HG02588 (cell line): ENCODE data around the gene FUT8.
A peak's percentile ranks its signal among the peaks of the same experiment; 100 is the strongest.
"Not testable (repeated sequence)": the region's sequence is repeated elsewhere in the genome, so short reads cannot be mapped to it uniquely, and the experiment has no call there.

ENCODE experiments used
- ATAC-seq: cut with Tn5 transposase; IDR thresholded peaks from one replicate; pipeline ENCODE4 v1.9.1; 2021; ENCODE audit warnings: mild to moderate bottlenecking, moderate library complexity; ENCODE audit not compliant: unreplicated experiment

Gene FUT8

DNA sequence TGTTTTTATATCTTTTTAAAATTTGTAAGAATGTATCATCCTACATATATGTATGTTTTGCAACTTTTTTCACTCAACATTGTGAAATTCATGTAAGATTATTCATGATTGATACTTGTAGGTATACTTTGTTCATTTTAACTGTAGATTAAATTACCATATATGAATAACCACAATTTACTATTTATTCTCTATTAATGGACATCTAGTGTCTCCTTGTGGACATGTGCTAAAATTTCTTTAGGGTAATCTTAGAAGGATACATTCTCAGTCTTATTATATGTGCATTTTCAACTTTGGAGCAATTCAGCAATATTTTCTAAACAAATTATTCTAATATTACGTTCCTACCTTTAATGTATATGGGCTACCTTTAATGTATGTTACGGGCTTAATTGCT, 192.4 kb downstream of the FUT8 start:
- no peak for ATAC-seq

DNA sequence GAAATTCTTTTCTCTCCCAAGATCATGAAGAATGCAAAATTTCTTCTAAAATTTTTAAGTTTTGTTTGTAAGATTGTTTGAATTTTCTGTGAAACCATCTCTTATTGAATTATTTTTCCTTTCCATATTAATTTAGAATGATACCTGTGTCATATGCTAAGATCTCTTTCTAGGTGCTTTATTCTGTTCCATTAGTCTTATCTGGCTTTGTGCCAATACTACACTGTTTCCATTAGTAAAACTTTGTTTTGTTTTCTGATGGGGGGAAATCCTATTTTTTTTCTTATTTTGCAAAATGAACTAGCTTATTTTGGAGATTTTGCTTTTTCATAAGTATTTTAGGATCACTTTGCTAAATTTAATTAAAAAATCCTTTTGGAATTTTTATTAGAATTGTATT, 193.9 kb downstream of the FUT8 start:
- no peak for ATAC-seq

DNA sequence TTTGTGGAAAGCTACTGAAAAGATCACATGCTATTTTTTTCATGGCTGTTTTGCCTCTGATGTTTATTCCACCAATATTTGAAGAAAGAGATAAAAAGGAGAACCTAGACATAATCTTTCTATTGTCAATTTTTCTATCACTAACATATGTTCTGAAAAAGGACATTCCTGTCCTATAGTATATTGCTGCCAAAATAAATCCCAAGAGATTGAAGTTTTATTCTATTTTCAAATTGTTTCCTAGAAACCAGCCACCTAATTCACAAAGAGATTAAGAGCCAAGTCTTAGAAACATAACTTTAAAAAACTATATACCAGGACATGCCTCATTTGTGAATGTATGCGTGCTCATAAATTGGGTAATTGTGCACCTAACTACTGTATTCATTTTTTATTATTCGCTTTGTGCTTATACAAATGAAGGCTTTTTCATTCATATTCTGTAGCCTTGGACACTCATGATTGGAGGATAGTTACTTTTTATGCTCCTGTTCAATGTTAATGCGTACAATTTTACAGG, 200.7 kb downstream of the FUT8 start:
- no peak for ATAC-seq

DNA sequence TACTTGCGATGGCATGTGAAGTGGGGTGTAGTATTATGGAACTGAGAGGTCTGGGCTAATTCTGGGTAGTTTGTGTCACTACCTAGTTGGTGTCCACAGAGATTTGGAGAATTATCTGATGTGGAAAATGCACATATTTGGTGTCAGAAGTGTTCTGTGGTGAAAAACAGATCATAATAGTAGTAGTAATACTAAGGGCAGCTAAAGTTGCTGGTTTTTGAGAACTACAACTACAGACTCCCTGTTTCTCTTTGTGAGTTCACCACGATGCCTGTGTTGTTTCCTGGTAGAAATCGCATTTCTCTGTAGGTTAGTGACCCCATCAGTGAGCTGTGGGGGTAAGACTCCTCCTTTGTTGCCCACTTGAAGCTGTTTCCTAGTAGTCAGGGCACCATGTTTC, 206.5 kb downstream of the FUT8 start:
- no peak for ATAC-seq

DNA sequence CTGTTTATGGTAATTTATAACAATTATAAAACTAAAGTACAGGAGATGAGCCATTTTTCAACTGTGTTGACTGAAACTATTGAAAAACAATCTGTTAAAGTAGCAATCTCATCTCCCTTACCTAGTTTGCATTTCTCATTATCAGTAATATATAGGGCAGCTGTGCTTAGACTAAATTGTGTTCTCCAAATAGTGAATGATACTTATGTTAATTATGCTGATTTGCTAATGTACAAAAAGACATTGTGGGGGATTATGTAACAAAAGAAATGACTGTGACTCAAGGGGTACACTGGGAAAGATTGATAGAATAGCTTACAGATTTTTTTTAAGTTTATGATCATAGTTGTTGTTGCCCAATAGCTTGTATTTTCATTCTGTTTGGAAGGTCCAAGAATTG, 207.7 kb downstream of the FUT8 start:
- ATAC-seq = no peak

DNA sequence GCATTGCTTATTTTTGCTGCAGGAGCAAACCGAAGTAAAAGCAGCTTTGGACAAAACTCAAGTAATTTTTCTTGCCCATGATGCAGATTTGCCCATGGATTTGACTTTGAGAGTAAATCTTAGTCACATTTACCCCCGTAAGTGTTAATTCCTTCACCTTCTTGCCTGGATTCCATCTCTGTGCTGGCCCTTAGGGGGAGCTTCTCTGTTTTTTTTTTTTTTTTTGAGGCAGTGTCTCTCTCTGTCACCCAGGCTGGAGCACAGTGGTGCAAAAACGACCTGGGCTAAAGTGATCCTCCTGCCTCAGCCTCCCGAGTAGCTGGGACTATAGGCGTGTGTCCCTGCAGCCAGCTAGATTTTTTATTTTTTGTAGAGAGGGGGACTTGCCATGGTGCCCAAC, 210.2 kb downstream of the FUT8 start:
- no peak for ATAC-seq

DNA sequence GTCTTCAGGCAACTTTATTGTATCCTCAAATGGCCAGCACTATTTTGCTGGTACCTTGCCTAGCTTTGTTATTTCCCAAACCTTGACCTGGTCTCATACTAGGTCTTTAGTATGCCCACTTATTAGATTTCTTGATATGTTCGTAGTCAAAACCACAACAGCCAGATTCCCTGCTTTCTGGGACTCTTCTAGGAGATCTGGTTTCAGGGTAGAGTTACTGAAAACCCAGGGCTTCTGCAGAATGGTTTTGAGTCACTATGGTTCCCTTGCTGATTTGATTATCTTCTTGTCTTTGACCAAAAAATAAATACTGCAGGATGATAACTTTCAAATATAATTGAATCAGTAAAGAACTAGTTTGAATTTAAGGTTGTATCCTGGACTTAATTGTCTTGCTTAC, 211.2 kb downstream of the FUT8 start:
- no peak for ATAC-seq

DNA sequence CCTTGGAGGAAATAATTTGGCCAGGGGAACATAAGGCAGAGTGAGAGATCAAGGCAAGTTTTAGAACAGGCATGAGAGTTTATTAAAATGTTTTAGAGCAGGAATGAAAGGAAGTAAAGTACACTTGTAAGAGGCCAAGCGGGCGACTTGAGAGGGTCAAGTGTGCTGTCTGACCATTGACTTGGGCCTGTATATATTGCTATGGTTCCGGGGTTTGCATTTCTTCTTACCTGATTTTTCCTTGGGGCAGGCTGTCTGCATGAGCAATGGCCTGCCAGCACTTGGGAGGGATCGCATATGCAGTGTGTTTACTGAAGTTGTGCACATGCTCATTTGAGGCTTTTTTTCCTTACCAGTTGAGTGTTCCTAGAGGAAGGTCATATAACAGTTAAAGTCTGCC, 214.8 kb downstream of the FUT8 start:
- no peak for ATAC-seq

DNA sequence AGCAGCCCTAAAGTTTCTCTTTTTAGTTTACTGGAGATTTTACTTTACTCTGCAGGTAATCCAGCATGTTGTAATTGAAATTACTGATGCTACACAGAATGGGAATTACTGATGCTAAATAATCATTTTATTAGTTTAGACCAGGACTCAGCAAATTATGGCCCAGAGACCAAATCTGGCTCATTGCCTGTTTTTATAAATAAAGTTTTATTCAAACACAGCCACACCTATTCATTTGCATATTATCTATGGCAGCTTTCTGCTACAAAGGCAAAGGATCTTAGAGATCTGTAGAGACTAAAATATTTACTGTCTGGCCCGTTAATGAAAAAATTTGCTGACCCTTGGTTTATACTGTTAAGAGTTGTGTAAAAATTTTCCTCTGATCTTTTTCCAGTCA, 216.1 kb downstream of the FUT8 start:
- ATAC-seq = no peak

DNA sequence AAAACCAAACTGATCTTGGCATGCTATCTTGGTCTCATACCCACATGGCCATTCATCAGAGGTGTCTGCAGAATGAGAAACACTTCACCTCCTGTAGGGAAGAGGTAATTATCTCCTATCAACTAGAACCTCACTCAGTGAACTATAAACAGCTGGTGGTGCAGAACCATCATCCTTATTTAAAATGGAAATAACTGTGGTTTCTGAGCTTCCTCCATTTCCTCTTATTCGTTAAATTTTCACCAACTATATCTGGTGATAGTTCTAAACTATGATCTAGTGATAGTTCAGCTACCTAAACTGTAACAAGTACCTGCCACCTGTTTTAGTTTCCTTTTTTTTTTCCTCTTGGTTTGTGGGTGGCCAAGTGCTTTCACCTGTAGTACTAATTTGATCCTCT, 218.5 kb downstream of the FUT8 start:
- ATAC-seq = no peak

DNA sequence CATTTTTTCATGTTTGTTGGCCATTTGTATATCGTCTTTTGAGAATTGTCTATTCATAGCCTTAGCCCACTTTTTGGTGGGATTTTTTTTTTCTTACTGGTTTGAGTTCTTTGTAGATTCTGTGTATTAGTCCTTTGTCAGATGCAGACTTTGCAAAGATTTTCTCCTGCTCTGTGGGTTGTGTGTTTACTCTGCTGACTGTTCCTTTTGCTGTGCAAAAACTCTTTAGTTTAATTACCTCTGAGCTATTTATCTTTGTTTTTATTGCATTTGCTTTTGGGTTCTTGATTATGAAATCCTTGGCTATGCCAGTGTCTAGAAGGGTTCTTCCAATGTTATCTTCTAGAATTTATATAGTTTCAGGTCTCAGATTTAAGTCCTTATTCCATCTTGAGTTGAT, 220.0 kb downstream of the FUT8 start:
- no peak for ATAC-seq

DNA sequence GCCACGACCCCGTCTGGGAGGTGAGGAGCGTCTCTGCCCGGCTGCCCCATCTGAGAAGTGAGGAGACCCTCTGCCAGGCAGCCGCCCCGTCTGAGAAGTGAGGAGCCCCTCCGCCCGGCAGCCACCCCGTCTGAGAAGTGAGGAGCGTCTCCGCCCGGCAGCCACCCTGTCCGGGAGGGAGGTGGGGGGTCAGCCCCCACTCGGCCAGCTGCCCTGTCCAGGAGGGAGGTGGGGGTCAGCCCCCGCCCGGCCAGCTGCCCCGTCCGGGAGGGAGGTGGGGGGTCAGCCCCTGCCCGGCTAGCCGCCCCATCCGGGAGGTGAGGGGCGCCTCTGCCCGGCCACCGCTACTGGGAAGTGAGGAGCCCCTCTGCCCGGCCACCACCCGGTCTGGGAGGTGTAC, 221.1 kb downstream of the FUT8 start:
- not testable (repeated sequence) for ATAC-seq

DNA sequence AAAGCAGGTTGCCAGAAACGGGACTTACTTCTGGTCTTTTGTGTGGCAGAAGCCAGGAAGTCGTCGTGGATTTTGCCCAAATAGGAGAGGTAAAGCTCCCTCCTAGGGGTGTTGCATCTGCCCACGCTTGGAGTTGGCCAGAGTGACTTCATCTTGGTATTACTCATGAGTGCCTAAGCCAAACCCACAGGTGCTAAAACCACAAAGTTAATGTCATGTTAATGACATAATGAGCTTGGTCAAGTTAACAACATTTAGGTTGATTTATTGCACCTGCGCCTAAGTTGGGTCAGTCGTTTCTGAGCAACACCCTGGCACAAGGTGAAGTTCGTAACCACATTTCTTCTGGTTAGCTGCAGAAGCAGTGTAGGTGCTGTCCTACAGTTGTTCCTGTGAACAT, 225.2 kb downstream of the FUT8 start:
- ATAC-seq = peak; percentile 55

DNA sequence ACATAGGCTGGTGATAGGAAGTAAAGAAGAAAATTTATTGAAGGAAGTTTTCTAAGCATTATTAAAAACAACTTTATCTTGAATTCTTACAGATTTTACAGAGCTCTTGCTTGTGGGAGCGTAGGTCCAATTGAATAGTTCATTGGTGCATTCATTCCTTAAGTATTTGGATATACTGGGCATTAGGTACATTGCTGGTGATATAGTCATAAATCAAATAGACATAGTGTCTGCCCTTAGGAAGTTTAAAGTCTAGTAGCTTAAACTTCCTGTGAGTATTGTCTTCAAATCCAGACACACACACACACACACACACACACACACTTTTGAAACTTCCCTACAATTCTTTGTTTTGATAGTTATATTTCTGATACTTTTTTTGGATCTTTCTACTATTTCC, 226.7 kb downstream of the FUT8 start:
- no peak for ATAC-seq

DNA sequence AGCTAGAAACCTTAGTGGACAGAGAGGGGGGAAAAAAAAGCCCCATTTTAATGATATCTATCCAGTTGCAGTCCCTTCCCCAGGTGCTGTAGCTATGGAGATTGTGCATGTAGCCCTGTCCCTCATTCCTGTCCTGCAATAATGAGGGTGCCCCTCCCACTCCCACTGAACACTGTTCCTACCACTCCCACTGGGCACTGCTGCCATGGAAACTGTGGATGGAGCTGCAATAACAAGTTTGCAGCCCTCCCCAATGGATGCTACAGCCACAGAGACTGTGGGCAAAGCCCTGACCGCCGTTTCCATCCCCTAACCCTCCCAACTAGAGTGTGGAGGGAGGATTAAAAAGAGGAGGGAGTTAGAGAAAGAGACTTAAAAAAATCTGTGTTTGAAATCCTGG, 238.3 kb downstream of the FUT8 start:
- ATAC-seq = no peak

DNA sequence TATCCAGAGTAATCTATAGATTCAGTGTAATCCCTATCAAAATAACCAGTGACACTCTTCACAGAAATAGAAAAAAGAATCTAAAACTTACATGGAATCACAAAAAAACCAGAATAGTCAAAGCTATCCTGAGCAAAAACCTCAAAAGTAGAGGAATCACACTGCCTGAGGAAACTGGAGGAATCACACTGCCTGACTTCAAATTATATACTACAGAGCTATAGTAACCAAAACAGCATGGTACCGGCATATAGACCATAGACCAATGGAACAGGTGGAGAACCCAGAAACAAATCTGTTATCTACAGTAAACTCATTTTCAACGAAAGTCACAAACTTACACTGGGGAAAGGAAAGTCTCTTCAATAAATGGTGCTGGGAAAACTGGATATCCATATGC, 244.0 kb downstream of the FUT8 start:
- no peak for ATAC-seq

DNA sequence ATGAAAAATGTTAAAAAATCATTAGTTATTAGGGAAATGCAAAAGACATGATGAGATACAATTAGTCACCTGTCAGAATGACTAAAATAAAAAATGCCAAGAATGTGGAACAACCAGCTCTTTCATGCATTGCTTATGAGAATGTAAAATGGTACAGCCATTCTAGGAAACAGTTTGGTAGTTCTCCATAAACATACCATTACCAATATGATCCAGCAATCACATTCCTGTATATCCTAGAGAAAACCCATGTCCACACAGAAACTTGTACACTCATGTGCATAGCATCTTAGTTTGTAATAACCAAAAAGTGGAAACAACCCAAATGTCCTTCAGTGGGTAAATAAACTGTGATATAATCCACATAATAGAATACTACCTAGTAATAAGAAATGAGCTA, 245.7 kb downstream of the FUT8 start:
- no peak for ATAC-seq

DNA sequence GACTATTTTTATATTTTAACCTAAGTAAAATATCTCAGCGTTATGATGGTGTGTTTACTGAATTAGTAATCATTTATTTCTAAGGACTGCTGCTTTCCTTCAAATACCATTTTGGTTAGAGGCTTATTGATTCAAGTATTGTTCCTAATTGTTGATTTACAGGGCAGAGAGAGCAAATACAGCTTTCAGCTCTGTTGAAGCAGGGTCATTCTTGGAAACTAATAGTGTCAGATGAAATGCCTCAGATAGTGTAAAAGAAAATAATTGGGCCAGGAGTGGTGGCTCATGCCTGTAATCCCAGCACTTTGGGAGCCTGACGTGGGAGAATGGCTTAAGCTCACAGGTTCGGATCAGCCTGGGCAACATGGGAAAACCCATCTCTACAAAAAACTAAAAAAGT, 249.3 kb downstream of the FUT8 start:
- no peak for ATAC-seq

DNA sequence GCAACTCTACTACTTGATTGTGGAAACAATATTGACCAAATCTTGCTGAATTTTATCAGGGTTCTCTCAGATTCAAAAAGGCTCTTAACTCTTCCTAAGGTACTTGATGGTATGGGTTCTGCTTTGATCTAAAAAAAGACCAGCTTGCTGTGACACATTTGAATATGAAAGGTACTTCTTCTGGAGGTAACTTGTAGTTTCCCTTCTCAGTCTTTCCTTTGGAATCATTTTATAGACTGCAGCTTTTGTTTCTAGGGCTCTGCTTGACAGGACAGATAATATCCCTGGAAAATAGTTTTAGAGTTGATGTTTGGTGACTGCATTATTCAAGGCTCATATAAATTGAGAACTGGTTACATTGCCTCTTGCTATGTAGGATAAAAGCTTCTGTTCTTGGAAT, 251.9 kb downstream of the FUT8 start:
- no peak for ATAC-seq

DNA sequence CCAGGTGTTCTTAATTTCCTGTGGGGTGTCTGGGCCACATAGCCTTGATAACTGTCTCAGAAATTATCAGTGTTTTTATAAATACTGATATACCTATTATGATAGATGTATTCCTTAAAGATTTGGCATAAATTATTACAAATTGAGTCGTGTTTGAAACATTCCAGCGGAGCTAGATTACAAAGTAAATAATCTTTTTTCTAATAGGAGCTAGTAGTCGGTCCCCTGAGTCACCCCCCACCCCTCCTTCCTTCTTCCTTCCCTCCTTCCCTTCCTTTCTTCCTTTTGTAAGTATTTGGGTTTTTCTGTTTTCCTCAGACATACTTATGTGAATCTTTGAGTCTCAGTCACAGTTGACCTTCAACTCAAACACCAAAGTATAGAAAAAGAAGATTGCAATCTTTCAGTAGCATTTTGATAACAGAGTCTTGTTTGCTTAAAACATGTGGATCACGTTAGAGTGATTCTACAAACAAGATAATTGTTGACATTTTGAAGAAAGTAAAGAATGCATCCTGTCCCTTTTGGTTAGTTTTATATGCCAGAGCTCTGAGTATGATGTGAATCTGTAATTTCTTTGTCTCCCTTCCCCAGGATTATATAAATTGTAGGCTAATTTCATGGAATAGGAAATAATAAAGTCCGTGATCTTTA, 264.0 kb downstream of the FUT8 start:
- no peak for ATAC-seq

DNA sequence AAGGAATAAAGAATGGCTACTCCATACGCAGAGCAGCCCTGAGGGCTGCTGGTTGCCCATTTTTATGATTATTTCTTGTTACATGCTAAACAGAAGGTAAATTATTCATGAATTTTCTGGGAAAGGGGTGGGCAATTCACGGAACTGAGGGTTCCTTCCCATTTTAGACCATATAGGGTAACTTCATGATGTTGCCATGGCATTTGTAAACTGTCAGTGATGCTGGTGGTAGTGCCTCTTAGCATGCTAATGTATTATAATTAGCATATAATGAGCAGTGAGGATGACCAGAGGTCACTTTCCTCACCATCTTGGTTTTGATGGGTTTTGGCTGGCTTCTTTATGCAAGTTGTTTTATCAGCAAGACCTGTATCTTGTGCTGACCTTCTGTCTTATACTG, 273.0 kb downstream of the FUT8 start:
- ATAC-seq = no peak

DNA sequence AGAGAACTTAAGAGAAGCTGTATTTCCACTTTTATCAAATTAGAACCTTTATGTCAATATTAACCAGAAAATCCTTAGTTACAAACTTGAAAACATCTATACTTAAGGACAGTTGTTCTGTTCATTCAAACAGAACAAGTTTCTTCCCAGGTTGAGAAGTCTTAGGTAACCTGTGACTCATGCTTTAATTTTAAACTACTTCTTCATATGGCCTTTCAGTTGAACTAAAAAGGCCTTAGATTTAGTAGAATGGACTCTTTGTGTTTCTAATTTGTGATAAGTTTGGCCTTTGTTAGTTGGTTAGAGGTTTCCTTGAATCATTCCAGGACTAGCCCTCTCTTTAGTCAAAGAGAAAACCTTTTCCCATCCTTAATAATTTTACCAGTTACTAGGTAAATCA, 274.2 kb downstream of the FUT8 start:
- ATAC-seq = no peak

DNA sequence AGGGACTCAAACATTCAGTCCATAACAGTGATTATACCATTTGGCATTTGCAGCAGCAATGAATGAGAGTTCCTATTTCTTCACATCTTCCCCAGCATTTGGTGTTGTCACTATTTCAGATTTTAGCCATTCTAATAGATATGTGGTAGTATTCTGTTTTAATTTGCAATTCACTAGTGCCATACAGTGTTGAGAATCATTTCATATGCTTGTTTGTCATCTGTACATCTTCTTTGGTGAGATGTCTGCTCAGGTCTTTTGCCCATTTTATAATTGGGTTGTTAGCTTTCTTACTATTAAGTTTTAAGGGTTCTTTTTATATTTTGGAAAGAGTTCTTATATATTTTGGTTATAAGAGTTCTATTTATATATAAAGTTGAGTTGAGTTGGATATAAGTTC, 276.5 kb downstream of the FUT8 start:
- ATAC-seq = no peak
